IPS-18a (cell line): ENCODE results near the gene CYP26A1.
"Not testable (repeated sequence)": the region's sequence is repeated elsewhere in the genome, so short reads cannot be mapped to it uniquely, and the experiment has no call there.

Source experiments
- H3K27ac ChIP-seq: one replicate; pipeline ENCODE4 v1.5.1; 2013; ENCODE audit warnings: low read length
- H3K27me3 ChIP-seq: one replicate; pipeline ENCODE4 v1.6.1; 2013; ENCODE audit warnings: mild to moderate bottlenecking, low read length; ENCODE audit not compliant: control insufficient read depth, insufficient read depth
- H3K36me3 ChIP-seq: one replicate; pipeline ENCODE4 v1.6.1; 2013; ENCODE audit warnings: low read depth, low read length; ENCODE audit not compliant: control insufficient read depth
- H3K4me1 ChIP-seq: one replicate; pipeline ENCODE4 v1.6.1; 2013; ENCODE audit warnings: low read depth, low read length; ENCODE audit not compliant: control insufficient read depth
- H3K4me3 ChIP-seq: one replicate; pipeline ENCODE4 v1.5.1; 2013; ENCODE audit warnings: low read length
- H3K9ac ChIP-seq: one replicate; pipeline ENCODE4 v1.6.1; 2013; ENCODE audit warnings: mild to moderate bottlenecking, low read length, moderate library complexity
- H3K9me3 ChIP-seq: one replicate; pipeline ENCODE4 v1.6.1; 2013; ENCODE audit warnings: low read depth, low read length; ENCODE audit not compliant: control insufficient read depth

Gene CYP26A1

DNA sequence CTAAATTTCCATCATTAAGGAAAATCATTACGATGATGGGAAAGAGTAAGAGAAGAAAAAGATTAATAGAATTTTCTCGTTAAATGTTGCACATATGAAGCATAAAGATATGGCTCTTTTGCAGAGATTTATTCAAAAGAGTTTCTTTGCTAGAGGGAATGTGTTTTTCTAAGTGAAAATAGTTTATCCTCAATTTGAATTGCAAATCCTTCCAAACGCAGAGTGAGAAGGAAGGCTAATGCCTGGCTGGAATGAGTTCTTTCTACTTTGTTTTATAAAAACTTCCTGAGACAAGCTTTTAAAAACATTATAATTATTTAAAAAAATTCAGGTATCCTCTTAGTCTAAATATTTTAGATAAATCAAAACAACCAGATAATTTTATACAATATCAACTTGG is 14.2 kb downstream of the CYP26A1 start:
- no peaks in the 10 kb centered on the region for H3K27me3 ChIP-seq
- H3K4me1 ChIP-seq: peaks cover 12% of the 10 kb centered on the region
- no peak overlapping the region for H3K4me3 ChIP-seq
- H3K36me3 ChIP-seq: no peaks in the 10 kb centered on the region
- no peaks in the 10 kb centered on the region for H3K9me3 ChIP-seq
- no peak overlapping the region for H3K9ac ChIP-seq
- no peak overlapping the region for H3K27ac ChIP-seq

DNA sequence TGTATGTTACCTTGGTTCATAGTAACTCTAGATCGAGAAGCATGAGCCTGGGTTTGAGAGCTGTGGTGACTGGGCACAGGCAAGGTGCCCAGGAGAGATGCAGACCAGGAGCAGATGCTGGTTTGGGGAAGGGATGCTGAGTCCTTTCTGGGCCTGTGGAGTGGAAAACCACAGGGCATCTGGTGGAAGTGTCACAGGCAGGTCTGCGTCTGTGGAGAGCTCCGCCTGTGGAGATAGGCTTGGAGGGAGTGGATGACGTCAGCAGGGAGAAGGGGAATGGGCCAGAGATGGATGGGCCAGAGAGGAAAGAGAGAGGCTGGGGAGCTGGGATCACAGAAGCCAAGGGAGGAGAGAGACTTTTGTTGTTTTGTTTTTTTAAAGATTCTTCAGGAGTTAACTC is 14.8 kb downstream of the CYP26A1 start:
- Histone ChIP-seq H3K9me3 (no peaks in the 10 kb centered on the region), H3K27ac (no peak overlapping the region), H3K9ac (no peak overlapping the region), H3K4me1 (peaks cover 12% of the 10 kb centered on the region), H3K4me3 (no peak overlapping the region), H3K36me3 (no peaks in the 10 kb centered on the region), H3K27me3 (no peaks in the 10 kb centered on the region)

DNA sequence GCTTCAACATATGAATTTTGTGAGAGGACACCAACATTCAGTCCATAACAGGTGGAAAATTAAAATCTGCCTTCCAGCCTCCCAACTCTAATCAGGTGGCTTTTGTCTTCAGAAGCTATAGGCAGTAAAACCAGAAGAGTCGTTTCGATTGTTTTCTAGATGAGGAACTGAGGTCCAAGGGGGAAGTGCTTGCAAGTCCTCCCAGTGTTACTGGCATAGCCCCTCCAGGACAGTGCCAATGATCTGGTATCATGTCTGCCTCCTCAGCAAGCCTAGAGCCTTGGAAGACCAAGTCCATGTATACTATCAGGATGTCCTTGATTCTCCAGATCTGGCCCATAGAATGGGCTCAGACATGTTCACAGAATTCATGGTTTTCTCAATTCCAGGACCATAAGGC is 16.9 kb downstream of the CYP26A1 start:
- H3K9me3 ChIP-seq: no peaks in the 10 kb centered on the region

DNA sequence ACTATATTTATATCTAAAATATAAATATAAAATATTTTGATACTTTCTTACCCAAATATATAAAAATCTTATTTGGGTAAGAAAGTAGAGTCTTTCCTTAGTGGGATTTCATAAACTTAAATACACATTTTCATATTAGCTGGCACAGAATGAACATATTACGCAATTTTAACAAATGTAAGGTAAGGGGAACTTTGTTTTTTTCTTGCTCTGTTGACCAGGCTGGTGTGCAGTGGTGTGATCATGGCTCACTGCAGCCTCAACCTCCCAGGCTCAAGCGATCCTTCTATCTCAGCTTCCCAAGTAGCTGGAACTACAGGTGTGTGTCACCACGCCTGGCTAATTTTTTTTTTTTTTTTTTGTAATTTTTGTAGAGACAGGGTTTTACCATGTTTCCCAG is 18.3 kb downstream of the CYP26A1 start:
- Histone ChIP-seq H3K9me3 (no peaks in the 10 kb centered on the region), H3K27ac (no peak overlapping the region), H3K4me3 (no peak overlapping the region), H3K4me1 (peaks cover 12% of the 10 kb centered on the region), H3K9ac (no peak overlapping the region), H3K27me3 (no peaks in the 10 kb centered on the region), H3K36me3 (no peaks in the 10 kb centered on the region)

More for the DNA sequence above, 16.9 kb downstream of the CYP26A1 start:
- no peaks in the 10 kb centered on the region for H3K36me3 ChIP-seq
- H3K4me3 ChIP-seq: no peak overlapping the region
- no peak overlapping the region for H3K27ac ChIP-seq
- H3K9ac ChIP-seq: no peak overlapping the region
- peaks cover 12% of the 10 kb centered on the region for H3K4me1 ChIP-seq
- H3K27me3 ChIP-seq: no peaks in the 10 kb centered on the region

DNA sequence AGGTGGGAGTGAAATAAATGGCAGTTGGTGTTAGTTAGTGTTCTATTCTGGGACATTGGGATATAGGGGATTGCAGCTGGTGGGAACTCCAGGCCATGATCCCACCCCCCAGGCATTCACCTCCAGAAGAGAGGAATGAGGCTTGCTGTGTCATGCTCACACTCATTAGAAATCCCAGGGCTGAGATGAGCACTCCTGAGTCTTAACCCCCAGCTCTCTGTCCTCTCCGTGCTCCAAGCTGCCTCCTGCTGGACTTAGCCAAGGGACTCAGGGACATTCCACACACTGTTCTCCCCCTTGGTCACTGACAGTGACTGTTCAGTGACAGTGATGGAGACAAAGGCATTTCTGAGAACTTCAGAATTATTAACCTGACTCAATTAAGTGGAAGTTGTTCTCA is 21.5 kb downstream of the CYP26A1 start:
- Histone ChIP-seq H3K4me1 (no peaks in the 10 kb centered on the region), H3K4me3 (no peak overlapping the region), H3K27ac (no peak overlapping the region), H3K27me3 (no peaks in the 10 kb centered on the region), H3K36me3 (no peaks in the 10 kb centered on the region), H3K9ac (no peak overlapping the region), H3K9me3 (no peaks in the 10 kb centered on the region)

DNA sequence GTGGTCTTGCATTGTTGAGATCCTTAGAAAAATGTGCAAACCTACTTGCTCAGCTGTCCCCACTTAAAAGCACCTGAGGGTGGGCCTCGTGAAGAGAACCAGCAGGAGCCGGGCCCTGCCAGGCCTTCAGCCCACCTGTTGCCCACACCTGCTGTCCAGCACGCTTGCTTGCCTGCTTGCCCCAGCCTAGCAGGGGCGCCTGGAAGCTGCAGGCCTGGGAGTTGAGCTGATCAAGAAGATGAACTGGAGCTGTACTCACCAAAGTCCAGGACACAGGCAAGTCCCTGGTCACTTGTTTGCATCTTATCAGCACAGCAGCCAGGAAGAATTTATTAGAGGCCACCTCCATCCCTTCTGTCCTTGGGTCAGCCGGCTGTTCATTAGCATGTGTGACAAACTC is 23.2 kb downstream of the CYP26A1 start:
- Histone ChIP-seq H3K36me3 (no peaks in the 10 kb centered on the region), H3K4me3 (no peak overlapping the region), H3K9me3 (no peaks in the 10 kb centered on the region), H3K9ac (no peak overlapping the region), H3K4me1 (no peaks in the 10 kb centered on the region), H3K27me3 (no peaks in the 10 kb centered on the region), H3K27ac (no peak overlapping the region)

DNA sequence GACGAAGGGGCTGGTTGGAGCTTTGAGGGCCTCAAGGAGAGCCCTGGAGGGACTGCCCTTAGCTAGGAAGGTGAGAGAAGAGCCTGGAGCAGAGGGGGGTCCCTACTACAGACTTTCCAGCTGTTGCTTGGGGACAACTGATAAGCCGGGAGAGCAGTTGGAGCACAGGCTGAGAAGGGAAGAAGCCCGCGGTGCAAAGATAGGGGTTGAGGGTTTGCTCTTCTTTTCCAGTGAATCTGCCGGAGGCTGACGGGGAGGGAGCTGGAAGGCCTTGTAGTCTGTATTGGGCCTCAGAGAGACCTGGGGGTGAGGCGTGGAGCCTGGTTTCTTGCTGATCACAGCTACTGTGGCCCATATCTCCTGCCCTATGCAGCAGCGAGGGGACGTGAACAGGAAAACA is 23.7 kb downstream of the CYP26A1 start:
- Histone ChIP-seq H3K36me3 (no peaks in the 10 kb centered on the region), H3K4me3 (no peak overlapping the region), H3K27me3 (no peaks in the 10 kb centered on the region), H3K9ac (no peak overlapping the region), H3K4me1 (no peaks in the 10 kb centered on the region), H3K9me3 (no peaks in the 10 kb centered on the region), H3K27ac (no peak overlapping the region)

DNA sequence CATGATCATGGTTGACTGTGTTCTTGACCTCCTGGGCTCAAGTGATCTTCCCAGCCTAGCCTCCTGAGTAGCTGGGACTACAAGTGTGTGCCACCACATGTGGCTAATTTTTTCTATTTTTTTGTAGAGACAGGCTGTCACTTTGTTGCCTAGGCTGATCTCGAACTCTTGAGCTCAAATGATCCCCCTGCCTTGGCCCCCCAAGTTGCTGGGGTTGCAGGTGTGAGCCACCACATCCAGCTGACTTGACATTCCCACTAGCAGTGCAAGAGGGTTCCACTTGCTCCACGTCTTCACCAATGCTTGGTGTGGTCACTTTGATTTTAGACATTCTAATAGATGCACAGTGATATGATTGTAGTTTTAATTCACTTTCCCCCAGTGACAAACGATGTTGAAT is 25.1 kb downstream of the CYP26A1 start:
- Histone ChIP-seq H3K9me3 (no peaks in the 10 kb centered on the region), H3K9ac (no peak overlapping the region), H3K36me3 (no peaks in the 10 kb centered on the region), H3K27ac (no peak overlapping the region), H3K4me3 (no peak overlapping the region), H3K27me3 (no peaks in the 10 kb centered on the region), H3K4me1 (no peaks in the 10 kb centered on the region)

DNA sequence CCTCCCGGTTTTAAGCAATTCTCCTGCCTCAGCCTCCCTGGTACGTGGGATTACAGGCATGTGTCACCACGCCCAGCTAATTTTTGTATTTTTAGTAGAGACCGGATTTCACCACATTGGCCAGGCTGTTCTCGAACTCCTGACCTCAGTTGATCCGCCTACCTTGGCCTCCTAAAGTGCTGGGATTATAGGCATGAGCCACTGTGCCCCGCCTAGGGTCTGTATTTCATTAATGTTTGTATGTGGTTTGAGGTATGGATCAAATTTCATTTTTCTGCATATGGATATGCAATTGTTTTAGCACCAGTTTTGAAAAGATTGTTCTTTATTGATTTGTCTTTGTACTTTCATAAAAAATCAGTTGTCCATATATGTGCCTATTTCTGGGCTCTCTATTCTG is 26.0 kb downstream of the CYP26A1 start:
- Histone ChIP-seq H3K27ac (no peak overlapping the region), H3K4me3 (no peak overlapping the region), H3K9ac (no peak overlapping the region), H3K27me3 (no peaks in the 10 kb centered on the region), H3K36me3 (no peaks in the 10 kb centered on the region), H3K9me3 (no peaks in the 10 kb centered on the region), H3K4me1 (no peaks in the 10 kb centered on the region)

DNA sequence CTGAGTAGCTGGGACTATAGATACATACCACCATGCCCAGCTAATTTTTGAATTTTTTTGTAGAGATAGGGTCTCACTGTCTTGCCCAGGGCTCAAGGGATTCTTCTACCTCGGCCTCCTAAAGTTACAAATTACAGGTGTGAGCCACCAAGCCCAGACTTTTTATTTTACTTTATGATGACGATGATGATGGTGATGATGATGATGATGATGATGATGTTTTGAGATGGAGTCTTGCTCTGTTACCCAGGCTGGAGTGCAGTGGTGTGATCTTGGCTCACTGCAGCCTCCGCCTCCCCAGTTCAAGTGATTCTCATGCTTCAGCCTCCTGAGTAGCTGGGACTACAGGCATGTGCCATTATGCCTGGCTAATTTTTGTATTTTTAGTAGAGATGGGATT is 27.5 kb downstream of the CYP26A1 start:
- H3K4me1 ChIP-seq, H3K27ac ChIP-seq, H3K4me3 ChIP-seq, H3K36me3 ChIP-seq, H3K9me3 ChIP-seq, H3K27me3 ChIP-seq, H3K9ac ChIP-seq: not testable (repeated sequence)

DNA sequence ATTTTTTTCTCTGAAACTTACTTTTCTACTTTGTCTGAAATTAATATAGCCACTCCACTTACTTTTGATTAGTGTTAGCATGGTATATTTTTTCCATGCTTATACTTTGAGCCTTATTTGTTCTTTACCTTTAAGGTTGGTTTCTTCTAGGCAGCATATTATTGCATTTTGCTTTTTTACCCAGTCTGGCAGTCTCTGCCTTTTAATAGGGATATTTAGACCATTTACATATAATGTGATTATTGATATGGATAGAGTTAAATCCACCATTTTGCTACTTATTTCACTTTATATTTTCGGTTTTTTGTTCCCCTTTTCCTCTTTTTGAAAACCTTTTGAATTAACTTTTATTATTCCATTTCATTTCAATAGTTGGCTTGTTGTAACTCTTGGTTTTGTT is 30.3 kb downstream of the CYP26A1 start:
- Histone ChIP-seq H3K27ac (no peak overlapping the region), H3K4me1 (no peaks in the 10 kb centered on the region), H3K9me3 (no peaks in the 10 kb centered on the region), H3K36me3 (no peaks in the 10 kb centered on the region), H3K27me3 (no peaks in the 10 kb centered on the region), H3K4me3 (no peak overlapping the region), H3K9ac (no peak overlapping the region)

DNA sequence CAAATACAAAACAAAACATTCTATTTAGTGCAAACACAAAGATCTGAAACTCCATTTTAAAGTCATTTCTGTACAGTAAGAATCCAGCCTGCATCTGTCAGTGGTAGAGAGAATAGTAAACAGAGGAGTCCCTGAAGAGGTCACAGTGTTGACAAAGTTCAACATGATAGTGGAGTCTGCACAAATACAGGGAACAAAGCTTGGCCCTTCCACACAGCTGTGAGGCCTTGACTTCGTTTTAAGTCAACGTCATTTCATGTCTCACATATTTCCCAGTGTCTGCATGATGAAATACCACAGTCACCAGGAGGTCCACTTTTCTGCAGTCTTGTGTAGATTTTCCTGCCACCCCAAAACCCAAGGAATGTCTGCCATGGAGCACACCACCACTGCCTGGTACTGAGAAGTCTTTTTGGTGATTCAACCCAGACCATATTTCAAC is 33.0 kb downstream of the CYP26A1 start:
- Histone ChIP-seq H3K36me3 (no peaks in the 10 kb centered on the region), H3K9ac (no peak overlapping the region), H3K4me1 (peaks cover 4% of the 10 kb centered on the region), H3K9me3 (no peaks in the 10 kb centered on the region), H3K4me3 (no peak overlapping the region), H3K27ac (no peak overlapping the region), H3K27me3 (no peaks in the 10 kb centered on the region)
